H1 (cell line): ENCODE data around the gene SHISA6. TPM values are rescaled to one million over a fixed set of nuclear protein-coding genes. Genes with fewer than 3 reads are reported as not detected.

Experiments used
- CBX8 ChIP-seq: fragments of 300-800, 300-1000 bp; sonication (generic); IDR thresholded peaks from 2 replicates; pipeline ENCODE4 v1.7.1; 2016; ENCODE audit warnings: low read depth, low read length, borderline replicate concordance
- CHD2 ChIP-seq: IDR thresholded peaks from 2 replicates; pipeline ENCODE4 v1.6.1; 2012; ENCODE audit warnings: low read length, improper control_type of control experiment
- EZH2 ChIP-seq: fragments of 200-600 bp; sonication (generic); IDR thresholded peaks from 2 replicates; pipeline ENCODE4 v1.7.1; 2012; ENCODE audit warnings: low read depth, mild to moderate bottlenecking, moderate library complexity, low read length, inconsistent platforms; ENCODE audit not compliant: severe bottlenecking
- HDAC6 ChIP-seq: IDR thresholded peaks from one replicate; pipeline ENCODE4 v1.7.1; 2012; ENCODE audit warnings: low read depth, mild to moderate bottlenecking, inconsistent platforms, low read length, moderate library complexity
- NANOG ChIP-seq: IDR thresholded peaks from 2 replicates; pipeline ENCODE4 v1.6.1; 2011; ENCODE audit warnings: low read length, low read depth, mild to moderate bottlenecking, inconsistent platforms; ENCODE audit not compliant: insufficient read depth, poor library complexity, severe bottlenecking
- POLR2AphosphoS5 ChIP-seq: IDR thresholded peaks from 2 replicates; pipeline ENCODE4 v1.6.1; 2011; ENCODE audit warnings: low read depth, low read length
- polyA plus RNA-seq, 7 experiments: library from polyadenylated mRNA; depleted of rRNA in 3 of 7; stranded (reverse) in 5 of 7; unstranded in 2 of 7; fragments of >200 nt in 5 of 7; fragments of 200-250 nt in 2 of 7; gene quantifications; 1 replicate in 5 of 7; 2 replicates in 1 of 7; 4 replicates in 1 of 7; pipeline versions ENCODE4 v1.2.1 to v1.2.3, GENCODE V29; 2011 to 2013; ENCODE audit warnings: missing spikeins in 2 of 7, mixed read lengths in 2 of 7
- total RNA-seq: library from RNA; stranded (reverse); fragmentation: NEBNext Ultra II Directional; extraction: Animal tissue kit (Norgen Biotek cat#: 25700); gene quantifications from 2 replicates; pipeline ENCODE4 v1.2.1, GENCODE V29; 2021

The SHISA6 gene
- total and polyA plus RNA-seq, 2 of the 8 experiments (the other 6 are each of a cell fraction or from before 2014, with no cell fraction given): 2.9 to 4.8 TPM

DNA sequence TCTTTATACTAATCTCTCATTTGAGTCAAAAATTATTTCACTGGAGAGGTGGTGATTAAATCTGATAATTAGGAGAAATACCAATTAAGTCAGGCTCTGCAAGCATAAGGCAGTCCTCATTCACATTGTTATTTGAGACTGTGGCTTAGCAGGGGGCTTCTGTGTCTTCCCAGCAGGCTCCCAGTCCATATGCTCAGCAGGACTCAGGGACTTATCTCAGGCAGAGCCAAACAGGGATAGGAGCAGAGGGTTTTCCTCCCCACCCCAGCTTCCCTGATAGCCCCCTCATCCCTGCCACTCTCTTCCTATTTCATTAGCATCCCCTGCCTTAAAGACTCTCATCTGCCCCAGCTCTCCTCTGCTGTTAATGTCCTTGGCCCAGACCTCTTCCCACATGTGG lies 252.9 kb downstream of the SHISA6 start (continued):
- TF ChIP-seq NANOG (no peak), CBX8 (no peak), POLR2AphosphoS5 (no peak), HDAC6 (no peak), EZH2 (no peak), CHD2 (no peak)
